CD4-positive, alpha-beta T cell (primary cell): ENCODE data around the gene METTL22. TPM values are rescaled to one million over a fixed set of nuclear protein-coding genes. Genes with fewer than 3 reads are reported as not detected.
A peak's percentile ranks its signal among the peaks of the same experiment; 100 is the strongest.

Experiments used
- ATAC-seq: fragments of 200-7000 bp; cut with Tn5 transposase; one replicate; pipeline ENCODE4 v1.10.0; 2022; ENCODE audit warnings: mild to moderate bottlenecking; ENCODE audit not compliant: poor library complexity
- CTCF ChIA-PET: fragments of 350-600 bp; sonication (Branson Sonifier 250); formaldehyde crosslinking; loops from one replicate; lab custom pipeline; 2021; ENCODE audit warnings: antibody characterized with exemption, inconsistent platforms; lab: Charles Lee
- POLR2A ChIA-PET: fragments of 350-600 bp; sonication (Branson Sonifier 250); formaldehyde crosslinking; loops from one replicate; lab custom pipeline; 2021; ENCODE audit warnings: antibody characterized with exemption, inconsistent platforms; lab: Charles Lee
- DNase-seq, 14 experiments: peaks; one replicate each; pipeline ENCODE4 v3.0.0-alpha.2; 2013 to 2020; ENCODE audit warnings: mixed read lengths in 2 of 14
- H3K27ac ChIP-seq, 2 donors: one replicate each; pipeline versions ENCODE4 v1.5.1 to v1.7.0; 2013; ENCODE audit warnings: low read length in 2 of 2, low read depth in 1 of 2, mild to moderate bottlenecking in 1 of 2
- H3K27me3 ChIP-seq, 2 experiments: 1 replicate in 1 of 2; 2 replicates in 1 of 2; pipeline versions ENCODE4 v1.6.1 to v1.7.0; 2013; ENCODE audit warnings: low read length in 2 of 2, control low read depth in 1 of 2, mild to moderate bottlenecking in 1 of 2, moderate library complexity in 1 of 2; ENCODE audit not compliant: insufficient read depth in 2 of 2, control insufficient read depth in 1 of 2
- H3K36me3 ChIP-seq: one replicate; pipeline ENCODE4 v1.6.1; 2013; ENCODE audit warnings: low read length, control low read depth; ENCODE audit not compliant: insufficient read depth
- H3K4me1 ChIP-seq: one replicate; pipeline ENCODE4 v1.6.1; 2013; ENCODE audit warnings: low read length, control low read depth; ENCODE audit not compliant: insufficient read depth
- H3K4me3 ChIP-seq: one replicate; pipeline ENCODE4 v1.5.1; 2013; ENCODE audit warnings: mild to moderate bottlenecking, low read length, moderate library complexity
- H3K9me3 ChIP-seq, 2 experiments: 1 replicate in 1 of 2; 2 replicates in 1 of 2; pipeline versions ENCODE4 v1.6.1 to v1.7.0; 2013; ENCODE audit warnings: low read length in 2 of 2, mild to moderate bottlenecking in 2 of 2, control low read depth in 1 of 2, moderate library complexity in 1 of 2; ENCODE audit not compliant: control insufficient read depth in 1 of 2, insufficient read depth in 1 of 2
- H3K27ac Mint-ChIP-seq: one replicate; pipeline ENCODE4 v1.8.0; 2020; ENCODE audit warnings: mixed read lengths
- H3K27me3 Mint-ChIP-seq: one replicate; pipeline ENCODE4 v1.8.0; 2021; ENCODE audit warnings: mixed read lengths
- H3K36me3 Mint-ChIP-seq: one replicate; pipeline ENCODE4 v1.8.0; 2021; ENCODE audit warnings: low read depth, mixed read lengths
- H3K4me1 Mint-ChIP-seq: one replicate; pipeline ENCODE4 v1.8.0; 2021; ENCODE audit warnings: low read depth, mixed read lengths
- H3K4me3 Mint-ChIP-seq: one replicate; pipeline ENCODE4 v1.8.0; 2020; ENCODE audit warnings: mild to moderate bottlenecking, mixed read lengths
- H3K9me3 Mint-ChIP-seq: one replicate; pipeline ENCODE4 v1.8.0; 2020; ENCODE audit warnings: mixed read lengths
- CTCF ChIP-seq: fragments of 200-600 bp; IDR thresholded peaks from one replicate; pipeline ENCODE4 v1.8.0; 2022; ENCODE audit warnings: antibody characterized with exemption, mild to moderate bottlenecking
- intact Hi-C, 2 experiments: fragments of 100-400 bp; cut with DNase I in 1 of 2; cut with micrococcal nuclease in 1 of 2; formaldehyde crosslinking; loops; one replicate each; pipeline versions ENCODE4 v1.15.1 to v1.9.0; 2023 to 2025; cut with DNase I, micrococcal nuclease
- total RNA-seq, 174 experiments: library from RNA in 2 of 174; stranded (reverse) in 2 of 174; gene quantifications; one replicate each; pipeline ENCODE4 v1.2.3 and lab custom pipeline; 2021 to 2026

Gene METTL22
- total RNA-seq, 2 experiments from 2014 or later = 23.2 to 26.5 TPM

- peaks cover 11% of the 10 kb centered on the region for H3K36me3 ChIP-seq
- Mint-ChIP-seq H3K4me1 (peaks cover 13% of the 10 kb centered on the region), H3K27me3 (no peaks in the 10 kb centered on the region), H3K27ac (no peak overlapping the region), H3K9me3 (no peaks in the 10 kb centered on the region), H3K36me3 (peaks cover 30% of the 10 kb centered on the region), H3K4me3 (no peak overlapping the region)
- no peaks in the 10 kb centered on the region for H3K27me3 ChIP-seq
- no peaks in the 10 kb centered on the region for H3K9me3 ChIP-seq
- no peak overlapping the region for H3K4me3 ChIP-seq
- H3K27ac ChIP-seq = no peak overlapping the region
- no peak for TF ChIP-seq CTCF
- CTCF ChIA-PET = no interaction called here
- peaks cover 11% of the 10 kb centered on the region for H3K4me1 ChIP-seq
- ATAC-seq (no peak), DNase-seq (no peak)
- intact Hi-C loops = loop anchor here in 1 of 2 experiments (5.0 kb wide), 1 partner anchor 127 kb away; the partner anchor contains the start of genes PMM2 and TMEM186
- POLR2A ChIA-PET = interaction anchor here (0.6 kb wide), 1 partner anchor 297 kb away, joined by 6 read pairs; no protein-coding TSS in a partner anchor
Observed at GRCh38 chr16:8670014-8670560, 48.6 kb downstream of the METTL22 start.

GRCh38 chr16:8673611-8674412 is 52.3 kb downstream of the METTL22 start:
- intact Hi-C loops = loop anchor here (1.0 to 5.0 kb wide), 5 partner anchors 53 to 417 kb away; partner anchors contain the start of genes PMM2 (in 2 of the 2), TMEM186 (in 2 of the 2), CARHSP1 (in 1 of the 2) and HAPSTR1 (in 1 of the 2)
- H3K36me3 Mint-ChIP-seq = peaks cover 14% of the 10 kb centered on the region

More at GRCh38 chr16:8673611-8674412, 52.3 kb downstream of the METTL22 start:
- peak overlapping the region; percentile 97 for H3K4me3 Mint-ChIP-seq
- Histone ChIP-seq H3K4me1 (peaks cover 25% of the 10 kb centered on the region), H3K9me3 (no peaks in the 10 kb centered on the region), H3K36me3 (no peaks in the 10 kb centered on the region), H3K27me3 (no peaks in the 10 kb centered on the region), H3K27ac (no peak overlapping the region), H3K4me3 (peak overlapping the region; percentile 92)
- CTCF ChIA-PET = no interaction called here
- H3K4me1 Mint-ChIP-seq = peaks cover 24% of the 10 kb centered on the region
- H3K9me3 Mint-ChIP-seq = no peaks in the 10 kb centered on the region
- no peaks in the 10 kb centered on the region for H3K27me3 Mint-ChIP-seq
- no peak for ATAC-seq
- DNase-seq = no peak
- POLR2A ChIA-PET = interaction anchor here (1.7 kb wide), 1 partner anchor 417 kb away, joined by 5 read pairs; the partner anchor contains the start of gene HAPSTR1
- TF ChIP-seq CTCF = no peak
- peak overlapping the region; percentile 17 for H3K27ac Mint-ChIP-seq
